Pancreas (tissue), 10 donors: ENCODE data around the gene NR5A1. TPM values are rescaled to one million over a fixed set of nuclear protein-coding genes. Genes with fewer than 3 reads are reported as not detected.

Source experiments
- ATAC-seq, 4 donors: fragments of 200-7000 bp; cut with Tn5 transposase; one replicate each; pipeline versions ENCODE4 v1.8.0 to v1.9.1; 2020; ENCODE audit warnings: mild to moderate bottlenecking in 4 of 4, moderate library complexity in 4 of 4
- DNase-seq, 6 donors: peaks; one replicate each; pipeline ENCODE4 v3.0.0-alpha.2; 2020
- FAIRE-seq: peaks from 2 replicates; lab custom pipeline; 2012; peaks lifted over from hg19 to GRCh38; lab: Jason Lieb, UNC
- H3K27ac ChIP-seq, 4 donors: fragments of 200-600 bp; sonication (generic); 1 replicate in 3 of 4; 2 replicates in 1 of 4; pipeline versions ENCODE4 v1.5.0 to v1.8.0; 2020
- H3K27me3 ChIP-seq, 4 donors: fragments of 200-600 bp; one replicate each; pipeline ENCODE4 v1.8.0; 2021
- H3K36me3 ChIP-seq, 3 donors: fragments of 200-600 bp; sonication (generic) in 1 of 3; one replicate each; pipeline versions ENCODE4 v1.5.0 to v1.8.0; 2020 to 2021
- H3K4me1 ChIP-seq, 3 donors: fragments of 200-600 bp; one replicate each; pipeline ENCODE4 v1.8.0; 2021
- H3K4me3 ChIP-seq, 4 donors: fragments of 200-600 bp; sonication (generic) in 2 of 4; one replicate each; pipeline versions ENCODE4 v1.5.0 to v1.8.0; 2020 to 2021
- H3K9me3 ChIP-seq, 4 donors: fragments of 200-600 bp; one replicate each; pipeline ENCODE4 v1.8.0; 2021
- WGBS, 2 donors: extraction: QIAGEN DNeasy Blood & Tissue Kit; methylation state at CpG; one replicate each; pipeline ENCODE4 v1.1.7; 2013; 5-methylcytosine and 5-hydroxymethylcytosine counted together
- intact Hi-C, 3 donors: fragments of 100-400 bp; cut with DNase I; formaldehyde crosslinking; loops; one replicate each; pipeline versions ENCODE4 v1.11.1 to v1.14.2; 2022
- polyA plus RNA-seq, 2 donors: library from polyadenylated mRNA; stranded (reverse); fragments of 200-250 nt; gene quantifications; one replicate each; pipeline ENCODE4 v1.2.3, GENCODE V29; 2013
- total RNA-seq, 6 donors: library from RNA; stranded (reverse); fragmentation: NEBNext Ultra II Directional in 4 of 6; extraction: Animal tissue kit (Norgen Biotek cat#: 25700) in 4 of 6; gene quantifications; one replicate each; pipeline versions ENCODE4 v1.2.1 to v1.2.4, GENCODE V29; 2021 to 2023
- TF ChIP-seq, protein P1 (sequence below), 4 donors: fragments of 200-600 bp; sonication (generic) in 3 of 4; IDR thresholded peaks; one replicate each; pipeline versions ENCODE4 v1.5.0 to v1.8.0; 2021; ENCODE audit warnings: antibody characterized with exemption in 4 of 4
- donor health status: healthy with polysubstance abuse.
- donor health status: DM: no; HTN: no; CAD: no; lungs with moderate emphysema.
- donor health status: DM: no; HTN: no; CAD: no.
- donor health status: control.
- donor health status: control.
- donor health status: Bipolar disorder and iron deficiency.
- donor health status: DM: yes; HTN: yes; CAD: no.
- donor health status: DM: no; HTN: no; CAD: no.
- donor health status: DM: no; HTN: no; CAD: no.
- donor health status: DM: yes; HTN: yes; CAD: no.

The NR5A1 gene
- total and polyA plus RNA-seq, 8 donors = 0.05 to 0.28 TPM; not detected in 6

DNA sequence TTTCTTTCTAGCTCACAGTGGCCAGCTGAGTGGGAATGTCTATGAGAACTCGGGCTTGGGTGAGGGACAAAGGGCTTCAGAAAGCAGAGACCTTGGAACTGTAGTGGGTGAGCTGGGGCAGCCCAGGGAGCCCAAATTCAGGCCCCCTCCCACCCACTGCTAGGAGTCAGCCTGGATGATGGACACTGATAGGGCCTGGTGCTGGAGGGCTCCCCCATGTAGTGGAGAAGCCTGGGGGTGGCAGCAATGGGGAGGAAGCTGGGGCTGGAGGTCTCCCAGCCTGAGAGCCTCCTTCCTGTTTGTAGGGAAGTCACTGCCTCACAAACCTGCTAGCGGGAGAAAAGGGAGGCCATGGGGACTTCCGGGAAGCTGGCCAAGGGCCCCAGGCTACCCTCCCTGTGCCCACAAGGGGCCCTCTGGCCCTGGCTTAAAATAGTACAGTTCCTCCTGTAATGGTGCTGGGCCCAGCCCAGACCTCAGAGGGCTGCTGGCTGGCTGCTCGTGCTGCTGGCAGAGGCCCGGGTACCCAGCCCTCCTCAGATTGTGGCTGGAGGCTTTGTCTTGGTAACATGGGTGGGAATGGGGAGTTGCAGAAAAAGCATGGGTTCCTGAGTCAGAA, 6.3 kb upstream of the NR5A1 start:
- H3K27me3 ChIP-seq = no peaks in the 10 kb centered on the region
- ATAC-seq = peak in 1 of 4 donors; percentile 29
- TF ChIP-seq, protein P1, sequence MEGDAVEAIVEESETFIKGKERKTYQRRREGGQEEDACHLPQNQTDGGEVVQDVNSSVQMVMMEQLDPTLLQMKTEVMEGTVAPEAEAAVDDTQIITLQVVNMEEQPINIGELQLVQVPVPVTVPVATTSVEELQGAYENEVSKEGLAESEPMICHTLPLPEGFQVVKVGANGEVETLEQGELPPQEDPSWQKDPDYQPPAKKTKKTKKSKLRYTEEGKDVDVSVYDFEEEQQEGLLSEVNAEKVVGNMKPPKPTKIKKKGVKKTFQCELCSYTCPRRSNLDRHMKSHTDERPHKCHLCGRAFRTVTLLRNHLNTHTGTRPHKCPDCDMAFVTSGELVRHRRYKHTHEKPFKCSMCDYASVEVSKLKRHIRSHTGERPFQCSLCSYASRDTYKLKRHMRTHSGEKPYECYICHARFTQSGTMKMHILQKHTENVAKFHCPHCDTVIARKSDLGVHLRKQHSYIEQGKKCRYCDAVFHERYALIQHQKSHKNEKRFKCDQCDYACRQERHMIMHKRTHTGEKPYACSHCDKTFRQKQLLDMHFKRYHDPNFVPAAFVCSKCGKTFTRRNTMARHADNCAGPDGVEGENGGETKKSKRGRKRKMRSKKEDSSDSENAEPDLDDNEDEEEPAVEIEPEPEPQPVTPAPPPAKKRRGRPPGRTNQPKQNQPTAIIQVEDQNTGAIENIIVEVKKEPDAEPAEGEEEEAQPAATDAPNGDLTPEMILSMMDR (IDR thresholded peaks at IDR 0.05) = no peak
- H3K9me3 ChIP-seq = no peaks in the 10 kb centered on the region
- H3K4me3 ChIP-seq = no peak overlapping the region
- H3K36me3 ChIP-seq = no peaks in the 10 kb centered on the region
- FAIRE-seq = no peak
- no peak for DNase-seq
- intact Hi-C loops = no loop called here
- H3K27ac ChIP-seq = no peak overlapping the region
- 36 to 44% methylated on average over 5 of the region's 5 CpGs for WGBS, 2 donors
- no peaks in the 10 kb centered on the region for H3K4me1 ChIP-seq

DNA sequence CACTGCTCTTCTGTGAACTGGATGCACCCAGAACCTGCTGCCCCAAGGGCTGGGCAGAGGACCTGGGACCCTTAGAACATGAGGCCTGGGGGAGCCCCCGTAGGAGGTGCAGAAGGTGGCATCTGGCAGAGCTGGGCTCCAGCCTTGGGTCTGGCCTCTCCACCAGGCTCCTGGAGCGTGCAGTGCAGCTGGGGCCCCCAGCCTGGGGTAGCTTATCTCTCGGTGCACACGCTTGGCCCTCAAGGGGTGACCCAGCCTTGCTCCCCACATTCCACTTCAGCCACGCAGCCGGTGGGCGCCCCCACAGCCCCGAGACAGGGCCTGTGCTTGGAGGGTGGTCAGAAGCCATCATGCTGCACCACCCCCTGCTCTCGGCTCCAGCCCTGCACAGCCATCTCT, 5.6 kb upstream of the NR5A1 start:
- whole genome bisulfite sequencing, 2 donors = 48 to 57% methylated on average over 9 of the region's 9 CpGs
- Histone ChIP-seq H3K4me1 (no peaks in the 10 kb centered on the region), H3K27me3 (no peaks in the 10 kb centered on the region), H3K27ac (no peak overlapping the region), H3K9me3 (no peaks in the 10 kb centered on the region), H3K36me3 (no peaks in the 10 kb centered on the region), H3K4me3 (no peak overlapping the region)
- TF ChIP-seq, protein P1 (IDR thresholded peaks at IDR 0.05) = no peak
- ATAC-seq (no peak), FAIRE-seq (no peak), DNase-seq (peak in 1 of 6 donors; percentile 50)
- intact Hi-C loops = no loop called here

DNA sequence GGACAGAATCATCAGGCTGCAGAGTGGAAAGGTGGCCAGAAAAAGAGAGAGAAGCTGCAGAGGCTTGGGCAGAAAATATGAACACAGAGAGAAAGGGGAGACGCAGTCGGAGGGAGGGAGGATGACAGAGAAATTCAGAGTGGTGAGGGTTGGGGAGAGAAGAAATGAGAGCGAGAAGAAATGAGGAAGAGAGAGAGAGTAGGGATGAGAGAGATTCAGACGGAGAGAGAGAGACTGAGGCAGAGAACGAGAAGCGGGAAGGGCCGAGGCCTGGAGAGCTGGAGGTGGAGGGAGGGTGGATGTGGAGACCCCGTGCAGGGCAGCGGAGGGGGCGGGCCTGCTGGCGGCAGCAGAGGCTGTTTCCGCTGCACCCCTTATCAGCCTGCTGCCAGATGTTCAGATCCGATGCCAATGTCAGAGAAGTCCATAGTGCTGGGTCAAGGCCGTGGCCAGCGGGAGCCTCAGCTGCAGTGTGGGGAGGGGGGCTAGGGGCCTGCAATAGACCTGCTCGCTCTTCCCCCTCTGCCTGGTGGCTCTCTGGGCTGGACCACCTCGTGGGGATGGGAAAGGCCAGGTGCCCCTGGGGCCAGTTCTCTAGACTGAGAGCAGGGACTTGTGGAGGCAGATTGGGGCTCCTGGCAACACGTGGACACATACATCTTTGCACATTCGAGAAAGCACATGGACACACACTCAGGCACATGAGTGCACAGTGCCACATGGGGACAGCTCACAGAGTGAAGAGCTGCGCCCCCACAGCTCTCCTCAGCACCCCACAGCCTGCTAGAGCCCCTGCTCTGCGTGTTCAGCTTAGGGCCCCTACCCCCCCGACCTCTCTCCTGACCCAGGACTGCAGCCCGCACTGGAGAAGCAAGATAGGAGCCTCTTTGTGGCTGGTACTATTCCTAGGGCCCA, 4.9 kb upstream of the NR5A1 start:
- peak in 1 of 6 donors; percentile 47 for DNase-seq
- TF ChIP-seq, protein P1 (IDR thresholded peaks at IDR 0.05) = no peak

DNA sequence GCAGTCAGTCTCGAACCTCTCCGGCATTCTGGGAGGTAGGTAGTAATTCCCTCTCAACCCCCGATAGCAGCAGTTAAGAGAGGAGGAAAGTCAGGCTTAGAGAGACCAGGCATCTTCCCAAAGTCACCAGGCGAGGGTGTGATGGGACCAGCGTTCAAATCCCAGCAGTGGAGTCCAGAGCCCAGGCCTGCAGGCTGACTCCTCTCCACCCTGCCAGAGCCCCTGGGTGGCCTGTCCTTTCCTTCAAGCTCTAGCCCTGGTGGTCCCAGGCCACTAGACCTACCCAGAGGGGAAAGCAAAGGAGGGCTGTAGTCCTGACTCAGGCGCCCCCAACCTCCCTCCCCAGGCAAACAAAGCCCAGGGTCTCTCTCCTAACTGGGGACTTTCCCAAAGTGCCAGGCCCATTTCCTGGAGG, 4.2 kb upstream of the NR5A1 start:
- H3K27ac ChIP-seq = no peak overlapping the region
- no peak for ATAC-seq
- no peaks in the 10 kb centered on the region for H3K36me3 ChIP-seq
- H3K4me3 ChIP-seq = no peak overlapping the region
- WGBS, 2 donors = 79 to 80% methylated on average over 6 of the region's 6 CpGs
- TF ChIP-seq, protein P1 (IDR thresholded peaks at IDR 0.05) = no peak
- no peaks in the 10 kb centered on the region for H3K27me3 ChIP-seq
- H3K4me1 ChIP-seq = no peaks in the 10 kb centered on the region
- FAIRE-seq = no peak
- DNase-seq = peak in 1 of 6 donors; percentile 39
- intact Hi-C loops = no loop called here
- H3K9me3 ChIP-seq = no peaks in the 10 kb centered on the region

More for the DNA sequence above, 4.9 kb upstream of the NR5A1 start:
- 33 to 34% methylated on average over 23 of the region's 23 CpGs for WGBS, 2 donors
- H3K27ac ChIP-seq = no peak overlapping the region
- no peaks in the 10 kb centered on the region for H3K27me3 ChIP-seq
- FAIRE-seq (no peak), ATAC-seq (peak in 2 of 4 donors; percentile 12 to 41)
- H3K4me1 ChIP-seq = no peaks in the 10 kb centered on the region
- no peaks in the 10 kb centered on the region for H3K36me3 ChIP-seq
- no peak overlapping the region for H3K4me3 ChIP-seq
- intact Hi-C loops = no loop called here
- H3K9me3 ChIP-seq = no peaks in the 10 kb centered on the region
